PC-3 (cell line): ENCODE measurements around the gene TMEM18. TPM values are rescaled to one million over a fixed set of nuclear protein-coding genes. Genes with fewer than 3 reads are reported as not detected.

ENCODE experiments used
- ATAC-seq: fragments of 200-7000 bp; cut with Tn5 transposase; 2 replicates; pipeline ENCODE4 v1.9.1; 2020; ENCODE audit warnings: mild to moderate bottlenecking, moderate library complexity
- BruUV-seq: library from RNA; stranded (reverse); fragments of 400-500 nt; replicated peaks from 2 replicates; lab custom pipeline; 2021; lab: Mats Ljungman, UMichigan
- CTCF ChIA-PET: fragments of 300-600 bp; sonication (Branson Sonifier 250); formaldehyde crosslinking; loops from one replicate; lab custom pipeline; 2022; ENCODE audit warnings: antibody characterized with exemption; lab: Charles Lee
- POLR2A ChIA-PET: fragments of 300-600 bp; sonication (Branson Sonifier 250); formaldehyde crosslinking; loops from one replicate; lab custom pipeline; 2022; ENCODE audit warnings: antibody characterized with exemption; ENCODE audit not compliant: unreplicated experiment; lab: Charles Lee
- DNase-seq: peaks from one replicate; pipeline ENCODE4 v3.0.0-alpha.2; 2015
- H2AFZ ChIP-seq: fragments of 300-600 bp; sonication (generic); 2 replicates; pipeline ENCODE4 v1.6.0; 2016; ENCODE audit warnings: antibody characterized with exemption, low read length
- H3F3A ChIP-seq: fragments of 300-600 bp; sonication (generic); one replicate; pipeline ENCODE4 v1.6.0; 2017; ENCODE audit warnings: antibody characterized with exemption, low read length, control low read depth, mild to moderate bottlenecking; ENCODE audit not compliant: unreplicated experiment
- H3K27ac ChIP-seq: fragments of 300-600 bp; sonication (generic); 2 replicates; pipeline ENCODE4 v1.5.1; 2016; ENCODE audit warnings: mild to moderate bottlenecking, low read length
- H3K27me3 ChIP-seq: fragments of 300-600 bp; sonication (generic); 2 replicates; pipeline ENCODE4 v1.6.1; 2016; ENCODE audit warnings: low read length, mixed read lengths
- H3K36me3 ChIP-seq: fragments of 300-600 bp; sonication (generic); 2 replicates; pipeline ENCODE4 v1.6.1; 2016; ENCODE audit warnings: low read depth, mixed run types, low read length, mixed read lengths
- H3K4me1 ChIP-seq: fragments of 300-600 bp; sonication (generic); 2 replicates; pipeline ENCODE4 v1.5.1; 2016; ENCODE audit warnings: low read length; ENCODE audit not compliant: insufficient read depth
- H3K4me2 ChIP-seq: fragments of 300-600 bp; sonication (generic); 2 replicates; pipeline ENCODE4 v1.6.0; 2016; ENCODE audit warnings: low read length
- H3K4me3 ChIP-seq: fragments of 300-600 bp; sonication (generic); 2 replicates; pipeline ENCODE4 v1.5.1; 2016; ENCODE audit warnings: mild to moderate bottlenecking, low read length, mixed read lengths
- H3K79me2 ChIP-seq: fragments of 300-600 bp; sonication (generic); 2 replicates; pipeline ENCODE4 v1.6.1; 2017; ENCODE audit warnings: low read length, mixed read lengths
- H3K9ac ChIP-seq: fragments of 300-600 bp; sonication (generic); 2 replicates; pipeline ENCODE4 v1.6.0; 2016; ENCODE audit warnings: mild to moderate bottlenecking, low read length
- H3K9me2 ChIP-seq: fragments of 300-600 bp; sonication (generic); replicated peaks from 2 replicates; pipeline ENCODE4 v1.6.1; 2016; ENCODE audit warnings: mixed run types, low read length, mixed read lengths
- H3K9me3 ChIP-seq: fragments of 300-600 bp; sonication (generic); 2 replicates; pipeline ENCODE4 v1.6.1; 2016; ENCODE audit warnings: low read length, mixed read lengths
- H4K20me1 ChIP-seq: fragments of 300-600 bp; sonication (generic); 2 replicates; pipeline ENCODE4 v1.6.1; 2016; ENCODE audit warnings: low read length, mixed read lengths
- EZH2 ChIP-seq: fragments of 300-600 bp; sonication (generic); IDR thresholded peaks from one replicate; pipeline ENCODE4 v1.6.1; 2017; ENCODE audit warnings: antibody characterized with exemption, mild to moderate bottlenecking, low read length; ENCODE audit not compliant: unreplicated experiment
- EZH2phosphoT487 ChIP-seq: fragments of 300-600 bp; sonication (generic); IDR thresholded peaks from 2 replicates; pipeline ENCODE4 v1.6.1; 2018; ENCODE audit warnings: mild to moderate bottlenecking, antibody characterized with exemption, low read length, borderline replicate concordance
- intact Hi-C: fragments of 100-400 bp; cut with micrococcal nuclease; formaldehyde crosslinking; loops from 2 replicates; pipeline ENCODE4 v1.9.0; 2023
- total RNA-seq: library from RNA; depleted of rRNA; stranded (reverse); fragments of >200 nt; gene quantifications from 2 replicates; pipeline ENCODE4 v1.2.3, GENCODE V29; 2014
- TF ChIP-seq, protein P1 (sequence below): fragments of 300-600 bp; sonication (generic); conservative IDR thresholded peaks from 2 replicates; pipeline ENCODE4 v1.5.1; 2017; ENCODE audit warnings: antibody characterized with exemption, low read depth, mild to moderate bottlenecking, low read length

Gene TMEM18
- total RNA-seq, 1 experiment from 2014 or later, result 25.5 TPM

DNA sequence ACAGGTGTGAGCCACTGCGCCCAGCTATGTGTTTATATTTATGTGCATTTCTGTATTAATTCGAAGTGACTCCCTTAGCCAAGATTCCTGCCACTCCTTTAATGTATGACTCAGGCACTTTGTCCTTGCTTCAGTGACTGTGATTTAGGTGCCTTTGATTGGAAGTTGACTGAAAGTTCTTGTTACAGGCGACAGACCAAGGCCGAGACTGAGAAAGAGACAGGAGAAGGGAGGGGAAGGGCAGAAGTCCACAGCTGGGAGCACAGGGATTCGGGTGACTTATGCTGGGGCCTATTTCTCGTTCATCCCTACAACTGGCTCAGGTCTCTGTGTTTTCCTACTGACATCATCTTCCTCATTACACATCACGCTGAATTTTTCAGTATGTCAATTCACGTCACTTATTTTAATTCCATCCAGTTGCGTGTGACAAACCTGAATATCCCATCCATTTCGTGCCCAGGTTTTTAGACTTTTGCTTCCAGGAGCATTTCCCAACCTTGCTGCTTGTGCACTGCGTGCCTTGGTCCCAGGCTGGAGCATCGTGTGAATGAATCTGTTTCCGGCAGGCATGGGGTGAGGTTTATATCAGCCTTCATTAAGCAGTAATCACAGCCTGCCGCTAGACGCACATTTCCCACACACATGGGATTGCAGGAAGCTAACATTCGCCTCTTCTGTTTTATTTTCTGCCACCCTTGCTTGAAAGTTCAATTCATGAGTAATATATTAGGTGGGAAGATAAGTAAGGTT is 42.4 kb downstream of the TMEM18 start:
- peak overlapping the region; percentile 2; the same call in 1 of the 2 replicates for H3K9ac ChIP-seq
- no peaks in the 10 kb centered on the region for H3K36me3 ChIP-seq
- peak; percentile 57 for ATAC-seq
- H3K4me3 ChIP-seq, result no peak overlapping the region
- TF ChIP-seq, protein P1, sequence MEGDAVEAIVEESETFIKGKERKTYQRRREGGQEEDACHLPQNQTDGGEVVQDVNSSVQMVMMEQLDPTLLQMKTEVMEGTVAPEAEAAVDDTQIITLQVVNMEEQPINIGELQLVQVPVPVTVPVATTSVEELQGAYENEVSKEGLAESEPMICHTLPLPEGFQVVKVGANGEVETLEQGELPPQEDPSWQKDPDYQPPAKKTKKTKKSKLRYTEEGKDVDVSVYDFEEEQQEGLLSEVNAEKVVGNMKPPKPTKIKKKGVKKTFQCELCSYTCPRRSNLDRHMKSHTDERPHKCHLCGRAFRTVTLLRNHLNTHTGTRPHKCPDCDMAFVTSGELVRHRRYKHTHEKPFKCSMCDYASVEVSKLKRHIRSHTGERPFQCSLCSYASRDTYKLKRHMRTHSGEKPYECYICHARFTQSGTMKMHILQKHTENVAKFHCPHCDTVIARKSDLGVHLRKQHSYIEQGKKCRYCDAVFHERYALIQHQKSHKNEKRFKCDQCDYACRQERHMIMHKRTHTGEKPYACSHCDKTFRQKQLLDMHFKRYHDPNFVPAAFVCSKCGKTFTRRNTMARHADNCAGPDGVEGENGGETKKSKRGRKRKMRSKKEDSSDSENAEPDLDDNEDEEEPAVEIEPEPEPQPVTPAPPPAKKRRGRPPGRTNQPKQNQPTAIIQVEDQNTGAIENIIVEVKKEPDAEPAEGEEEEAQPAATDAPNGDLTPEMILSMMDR, result no peak
- TF ChIP-seq EZH2phosphoT487 (no peak), EZH2 (no peak)
- H3K9me2 ChIP-seq, result no peaks in the 10 kb centered on the region
- no TSS peak for BruUV-seq
- H3K27me3 ChIP-seq, result no peaks in the 10 kb centered on the region
- DNase-seq, result peak; percentile 75
- H3K9me3 ChIP-seq, result no peaks in the 10 kb centered on the region
- peaks cover 20% of the 10 kb centered on the region for H3K4me1 ChIP-seq
- no peaks in the 10 kb centered on the region for H4K20me1 ChIP-seq
- peak overlapping the region; percentile 43; the same call in 1 of the 2 replicates for H2AFZ ChIP-seq
- CTCF ChIA-PET, result interaction anchor here (0.5 kb wide), 1 partner anchor 1094 kb away, joined by 3 read pairs; no protein-coding TSS in a partner anchor
- no peaks in the 10 kb centered on the region for H3K79me2 ChIP-seq
- intact Hi-C loops, result loop anchor here (5.0 kb wide), 2 partner anchors 32 to 912 kb away; no protein-coding TSS in a partner anchor
- peak overlapping the region; percentile 13 for H3K4me2 ChIP-seq
- no peaks in the 10 kb centered on the region for H3F3A ChIP-seq
- H3K27ac ChIP-seq, result peak overlapping the region; percentile 45
- POLR2A ChIA-PET, result no interaction called here

DNA sequence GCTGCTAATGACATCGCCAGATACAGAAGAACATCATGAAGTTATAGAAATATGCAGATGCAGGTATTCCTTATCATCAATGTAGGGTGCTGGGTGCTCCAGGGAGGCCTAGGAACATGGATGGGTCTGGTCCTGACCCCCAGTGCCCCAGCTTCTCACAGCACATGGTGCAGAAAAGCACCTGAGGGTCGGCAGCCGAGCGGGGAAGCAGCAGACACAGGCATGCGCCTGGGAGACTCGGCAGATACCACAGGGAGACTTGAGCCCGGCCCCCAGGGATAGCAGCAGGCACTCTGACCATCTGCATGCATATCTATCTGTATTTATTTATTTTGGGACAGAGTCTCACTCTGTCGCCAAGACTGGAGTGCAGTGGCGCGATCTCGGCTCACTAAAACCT is 43.2 kb downstream of the TMEM18 start:
- DNase-seq, result no peak
- TF ChIP-seq EZH2 (no peak), EZH2phosphoT487 (no peak)
- TF ChIP-seq, protein P1, result no peak
- Histone ChIP-seq H3K27ac (peak overlapping the region; percentile 45), H3K79me2 (no peaks in the 10 kb centered on the region), H3K4me2 (peak overlapping the region; percentile 13), H3K4me3 (no peak overlapping the region), H3K9me3 (no peaks in the 10 kb centered on the region), H2AFZ (no peak overlapping the region), H3K9me2 (no peaks in the 10 kb centered on the region), H3K4me1 (peaks cover 21% of the 10 kb centered on the region), H3K27me3 (no peaks in the 10 kb centered on the region), H4K20me1 (no peaks in the 10 kb centered on the region), H3K36me3 (no peaks in the 10 kb centered on the region), H3F3A (peaks cover under 1% of the 10 kb centered on the region), H3K9ac (no peak overlapping the region)
- intact Hi-C loops, result loop anchor here (5.0 kb wide), 1 partner anchor 33 kb away; no protein-coding TSS in a partner anchor
- BruUV-seq, result no TSS peak
- ATAC-seq, result no peak
- CTCF ChIA-PET, result interaction anchor here (0.5 kb wide), 1 partner anchor 1095 kb away, joined by 3 read pairs; no protein-coding TSS in a partner anchor
- POLR2A ChIA-PET, result no interaction called here

DNA sequence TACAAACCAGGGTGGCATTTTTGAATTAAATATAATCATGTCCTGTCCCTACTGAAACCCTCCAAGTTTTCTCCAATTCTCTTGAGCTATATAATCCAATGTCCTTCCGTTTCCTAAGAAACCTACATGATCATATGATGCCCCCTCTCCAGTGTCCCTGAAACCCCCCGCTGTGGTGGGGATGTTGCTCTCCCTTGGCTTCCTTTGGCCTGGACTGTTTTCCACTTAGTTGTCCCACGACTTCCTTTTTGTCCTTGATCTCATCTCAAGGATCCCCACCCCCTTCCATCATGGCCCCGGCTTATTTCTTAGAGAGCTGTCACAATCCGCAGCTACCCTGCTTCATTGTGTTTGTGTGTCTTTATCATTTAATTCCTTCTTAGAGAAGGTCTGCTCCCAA is 43.8 kb downstream of the TMEM18 start:
- Histone ChIP-seq H3K4me1 (peaks cover 26% of the 10 kb centered on the region), H4K20me1 (no peaks in the 10 kb centered on the region), H3K9ac (no peak overlapping the region), H3K27ac (no peak overlapping the region), H3K4me2 (no peak overlapping the region), H3F3A (peaks cover 3% of the 10 kb centered on the region), H3K79me2 (no peaks in the 10 kb centered on the region), H2AFZ (no peak overlapping the region), H3K9me2 (no peaks in the 10 kb centered on the region), H3K27me3 (no peaks in the 10 kb centered on the region), H3K4me3 (no peak overlapping the region), H3K36me3 (no peaks in the 10 kb centered on the region), H3K9me3 (no peaks in the 10 kb centered on the region)
- no peak for TF ChIP-seq EZH2phosphoT487
- TF ChIP-seq, protein P1, result no peak
- TF ChIP-seq EZH2, result no peak
- CTCF ChIA-PET, result no interaction called here
- no TSS peak for BruUV-seq
- POLR2A ChIA-PET, result no interaction called here
- DNase-seq, result no peak
- no peak for ATAC-seq
- intact Hi-C loops, result loop anchor here (5.0 kb wide), 1 partner anchor 34 kb away; no protein-coding TSS in a partner anchor
